Naive thymus-derived CD8-positive, alpha-beta T cell (primary cell): ENCODE results near the gene CACNA1D. TPM values are rescaled to one million over a fixed set of nuclear protein-coding genes. Genes with fewer than 3 reads are reported as not detected.

Experiments used
- ATAC-seq, 2 donors: fragments of 150-1000 bp; cut with Tn5 transposase in 1 of 2; sonication (Bioruptor Pico), chemical (Tn5 transposase) in 1 of 2; 1 replicate in 1 of 2; 2 replicates in 1 of 2; pipeline ENCODE4 v1.10.0; 2021; ENCODE audit warnings: mild to moderate bottlenecking in 2 of 2, moderate library complexity in 2 of 2
- POLR2A ChIA-PET: fragments of 350-600 bp; sonication (Branson Sonifier 250); formaldehyde crosslinking; loops from one replicate; lab custom pipeline; 2021; ENCODE audit warnings: antibody characterized with exemption; lab: Charles Lee
- DNase-seq, 10 donors: peaks; one replicate each; pipeline versions ENCODE4 v3.0.0 to v3.0.0-alpha.2; 2020 to 2022
- H3K27ac Mint-ChIP-seq, 10 donors: one replicate each; pipeline ENCODE4 v1.8.0; 2020 to 2022; ENCODE audit warnings: mild to moderate bottlenecking in 10 of 10, mixed read lengths in 10 of 10, moderate library complexity in 4 of 10, inconsistent platforms in 1 of 10
- H3K27me3 Mint-ChIP-seq, 5 donors: one replicate each; pipeline ENCODE4 v1.8.0; 2021 to 2022; ENCODE audit warnings: mixed read lengths in 5 of 5
- H3K36me3 Mint-ChIP-seq, 3 donors: one replicate each; pipeline ENCODE4 v1.8.0; 2020 to 2022; ENCODE audit warnings: mixed read lengths in 3 of 3, mild to moderate bottlenecking in 2 of 3, inconsistent platforms in 1 of 3
- H3K4me1 Mint-ChIP-seq, 4 donors: one replicate each; pipeline ENCODE4 v1.8.0; 2021 to 2022; ENCODE audit warnings: mixed read lengths in 4 of 4
- H3K4me3 Mint-ChIP-seq, 10 donors: one replicate each; pipeline ENCODE4 v1.8.0; 2020 to 2022; ENCODE audit warnings: mild to moderate bottlenecking in 10 of 10, mixed read lengths in 10 of 10, moderate library complexity in 6 of 10, inconsistent platforms in 1 of 10
- H3K9me3 Mint-ChIP-seq, 9 donors: one replicate each; pipeline ENCODE4 v1.8.0; 2020 to 2022; ENCODE audit warnings: mixed read lengths in 9 of 9, mild to moderate bottlenecking in 3 of 9, inconsistent platforms in 1 of 9, moderate library complexity in 1 of 9
- polyA plus RNA-seq, 3 donors: library from polyadenylated mRNA; unstranded; fragments of 300-500 nt; fragmentation: Illumina TruSeq; gene quantifications; one replicate each; pipeline ENCODE4 v1.2.3, GENCODE V29; 2021
- total RNA-seq, 8 experiments: library from RNA in 2 of 8; stranded (reverse) in 2 of 8; gene quantifications; one replicate each; pipeline ENCODE4 v1.2.3 and lab custom pipeline; 2021 to 2026

CACNA1D gene
- total and polyA plus RNA-seq, 5 experiments from 2014 or later: not detected

DNA sequence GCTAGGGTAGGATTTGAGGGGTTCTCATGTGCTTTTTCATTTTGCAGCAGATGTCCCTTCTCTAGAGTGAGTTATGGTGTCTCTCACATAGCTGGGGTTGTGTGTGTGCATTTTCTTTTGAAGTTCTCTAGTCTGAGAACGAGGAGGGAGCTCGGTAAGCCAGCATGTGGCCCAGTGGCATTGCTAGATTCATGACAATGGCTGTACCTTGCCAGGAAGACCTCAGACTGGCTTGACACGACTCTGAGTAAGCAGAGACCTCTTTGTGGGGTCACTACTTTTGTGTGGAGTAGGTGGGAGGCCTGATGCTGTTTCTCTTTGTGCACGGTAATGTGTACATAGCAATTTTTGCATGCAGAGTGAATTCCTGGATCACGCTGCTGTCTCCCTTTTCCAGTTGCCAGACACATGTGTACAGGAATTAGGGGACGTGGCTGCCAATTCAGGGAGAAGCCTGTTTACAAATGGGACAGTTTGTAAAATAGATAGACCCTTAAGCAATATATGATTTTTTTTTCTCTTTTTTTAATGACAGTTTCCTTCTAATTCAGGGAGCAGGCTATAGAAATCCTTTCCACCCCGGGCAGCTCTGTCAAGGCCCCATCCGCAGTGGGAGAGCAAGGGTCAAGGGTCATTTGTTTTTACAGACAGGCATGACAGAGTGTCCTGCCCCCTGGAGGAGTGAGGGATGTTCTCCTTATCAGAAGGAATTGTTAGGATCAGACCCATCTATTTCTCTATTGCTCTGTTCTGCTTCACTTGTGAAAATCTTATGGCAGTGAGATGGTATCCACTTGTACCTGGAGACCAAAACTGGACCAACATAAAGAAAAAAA, 4.6 kb downstream of the CACNA1D start:
- peak overlapping the region in 1 of 10 donors; percentile 2 for H3K27ac Mint-ChIP-seq
- H3K9me3 Mint-ChIP-seq: no peaks in the 10 kb centered on the region

DNA sequence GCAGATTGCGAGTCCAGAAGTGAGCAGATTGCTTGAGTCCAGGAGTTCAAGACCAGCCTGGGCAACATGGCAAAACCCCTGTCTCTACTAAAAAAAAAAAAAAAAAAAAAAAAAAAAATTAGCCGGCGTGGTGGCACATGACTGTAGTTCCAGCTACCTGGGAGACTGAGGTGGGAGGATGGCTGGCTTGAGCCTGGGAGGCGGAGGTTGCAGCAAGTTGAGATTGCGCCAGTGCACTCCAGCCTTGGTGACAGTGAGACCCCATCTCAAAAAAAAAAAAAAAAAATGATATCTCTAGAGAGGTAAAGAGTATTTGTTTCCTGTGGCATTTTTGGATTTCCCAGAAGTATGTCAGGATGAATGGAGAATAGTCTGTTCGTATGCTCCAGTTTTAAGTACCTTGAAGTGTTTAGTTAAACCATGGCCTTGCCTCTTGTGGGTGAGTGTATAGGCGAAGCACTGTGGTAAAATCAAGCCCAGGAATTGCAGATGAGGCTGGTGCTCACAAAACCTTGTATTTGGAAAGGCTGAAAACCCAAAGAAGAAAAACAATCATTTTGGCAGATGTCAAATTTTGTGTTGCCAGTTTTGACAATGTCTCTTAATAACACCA, 5.9 kb downstream of the CACNA1D start:
- ATAC-seq (no peak), DNase-seq (no peak)
- H3K36me3 Mint-ChIP-seq: no peaks in the 10 kb centered on the region
- no peaks in the 10 kb centered on the region for H3K9me3 Mint-ChIP-seq
- peaks cover 28 to 74% (median 38%) of the 10 kb centered on the region in 5 donors for H3K27me3 Mint-ChIP-seq
- peaks cover 2 to 8% (median 3%) of the 10 kb centered on the region in 4 donors for H3K4me1 Mint-ChIP-seq
- no peak overlapping the region for H3K4me3 Mint-ChIP-seq
- POLR2A ChIA-PET: no interaction called here
- H3K27ac Mint-ChIP-seq: no peak overlapping the region

More for the DNA sequence above, 4.6 kb downstream of the CACNA1D start:
- no peak for ATAC-seq
- POLR2A ChIA-PET: no interaction called here
- DNase-seq: no peak
- Mint-ChIP-seq H3K4me3 (no peak overlapping the region), H3K27me3 (peaks cover 26 to 67% (median 35%) of the 10 kb centered on the region in 5 donors), H3K36me3 (no peaks in the 10 kb centered on the region), H3K4me1 (peaks cover 2 to 8% (median 7%) of the 10 kb centered on the region in 4 donors)

DNA sequence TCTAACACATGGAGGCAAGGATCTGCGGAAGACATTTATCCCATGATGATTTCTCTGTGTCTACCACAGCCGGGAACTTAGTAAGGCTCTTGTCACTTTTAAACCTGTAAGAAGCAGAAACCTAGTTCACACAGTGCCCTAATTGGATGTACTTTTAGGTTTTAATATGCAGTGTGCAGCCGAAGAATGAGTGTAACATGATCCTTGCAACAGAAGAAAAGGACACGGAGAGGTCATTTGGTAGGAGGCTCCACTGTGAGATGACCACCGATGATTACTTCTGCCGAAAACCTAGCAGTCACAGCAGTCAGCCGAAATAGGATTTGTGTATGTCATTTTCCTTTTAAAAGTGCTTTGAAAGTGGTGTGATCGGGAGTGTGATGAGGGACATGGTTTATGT, 6.8 kb downstream of the CACNA1D start:
- H3K27ac Mint-ChIP-seq: no peak overlapping the region
- ATAC-seq (no peak), DNase-seq (no peak)
- no peaks in the 10 kb centered on the region for H3K9me3 Mint-ChIP-seq
- peaks cover 30 to 74% (median 42%) of the 10 kb centered on the region in 5 donors for H3K27me3 Mint-ChIP-seq
- peaks cover 0 to 2% (median 0%) of the 10 kb centered on the region in 4 donors for H3K4me1 Mint-ChIP-seq
- H3K36me3 Mint-ChIP-seq: no peaks in the 10 kb centered on the region
- no peak overlapping the region for H3K4me3 Mint-ChIP-seq
- POLR2A ChIA-PET: no interaction called here

DNA sequence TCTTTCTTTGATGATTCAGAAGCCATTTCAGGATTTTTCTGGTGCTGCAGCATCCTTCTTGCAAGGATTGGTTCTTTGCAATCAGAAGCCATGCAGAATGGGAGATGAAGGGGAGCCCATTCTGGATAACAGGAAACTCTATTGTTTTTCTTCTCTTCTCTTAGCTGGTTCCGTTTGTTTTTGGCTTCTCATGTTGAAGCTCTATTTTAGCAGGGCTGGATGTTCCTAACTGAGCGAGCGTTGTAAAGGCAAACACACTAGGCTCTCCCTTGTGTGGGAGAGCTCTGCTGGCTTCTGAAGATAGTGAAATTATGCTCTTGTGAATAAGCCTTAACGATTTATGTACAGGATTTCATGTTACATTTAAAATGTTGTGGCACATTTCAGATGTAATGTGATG, 8.3 kb downstream of the CACNA1D start:
- no peaks in the 10 kb centered on the region for H3K9me3 Mint-ChIP-seq
- H3K27me3 Mint-ChIP-seq: peaks cover 16 to 72% (median 30%) of the 10 kb centered on the region in 5 donors
- DNase-seq (no peak), ATAC-seq (no peak)
- H3K4me3 Mint-ChIP-seq: no peak overlapping the region
- no peaks in the 10 kb centered on the region for H3K36me3 Mint-ChIP-seq
- no peaks in the 10 kb centered on the region for H3K4me1 Mint-ChIP-seq
- no peak overlapping the region for H3K27ac Mint-ChIP-seq
- POLR2A ChIA-PET: no interaction called here

DNA sequence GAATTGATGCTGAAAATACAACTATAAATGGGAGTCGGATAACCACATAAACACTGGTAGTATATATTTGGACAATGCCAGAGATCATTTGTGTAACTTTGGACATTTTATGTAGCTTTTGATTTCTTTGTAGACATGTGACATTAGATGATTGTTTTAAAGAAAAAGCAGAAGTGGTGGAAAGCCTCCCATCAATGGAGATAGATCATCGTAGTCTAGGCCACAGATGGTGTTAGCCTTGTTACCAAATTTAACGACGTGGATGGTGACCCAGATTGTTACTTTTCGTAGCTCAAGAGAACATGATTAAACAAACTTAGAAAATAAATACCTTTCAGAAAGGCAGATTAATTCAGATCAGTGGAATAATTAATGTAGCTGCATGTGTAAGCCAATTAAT, 8.8 kb downstream of the CACNA1D start:
- DNase-seq: no peak
- H3K27me3 Mint-ChIP-seq: peaks cover 15 to 71% (median 31%) of the 10 kb centered on the region in 5 donors
- POLR2A ChIA-PET: no interaction called here
- no peaks in the 10 kb centered on the region for H3K36me3 Mint-ChIP-seq
- ATAC-seq: no peak
- no peak overlapping the region for H3K4me3 Mint-ChIP-seq
- H3K4me1 Mint-ChIP-seq: no peaks in the 10 kb centered on the region
- no peaks in the 10 kb centered on the region for H3K9me3 Mint-ChIP-seq
- no peak overlapping the region for H3K27ac Mint-ChIP-seq

DNA sequence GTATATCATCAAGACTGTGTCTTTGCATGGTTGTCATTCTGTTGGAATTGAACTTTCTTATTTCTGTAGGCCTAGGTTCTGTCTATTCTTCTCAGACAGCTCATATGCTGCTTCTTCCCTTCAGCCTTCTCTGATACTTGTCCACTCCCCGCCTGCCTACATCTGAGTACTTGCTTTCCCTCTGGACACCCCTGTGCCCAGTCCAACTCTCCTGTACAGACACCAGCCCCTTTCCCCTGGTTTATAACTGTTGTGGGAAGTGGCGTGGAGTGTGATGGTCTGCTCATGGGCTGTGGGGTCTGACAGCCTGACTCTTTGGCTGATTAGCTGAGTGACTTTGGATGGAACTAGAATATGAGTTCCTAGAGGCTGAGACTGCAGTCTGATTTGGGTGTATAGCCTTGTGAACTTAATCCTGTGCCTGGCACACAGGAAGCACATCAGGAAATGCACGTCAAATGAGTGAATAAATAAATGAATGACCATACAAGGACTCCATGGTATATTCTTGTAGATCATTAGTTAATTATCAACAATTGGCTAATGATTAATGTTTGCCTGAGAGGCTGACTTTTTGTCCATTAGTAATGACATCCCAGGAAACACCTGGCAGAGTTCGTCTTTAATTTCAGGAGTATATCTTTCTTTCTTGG, 11.8 kb downstream of the CACNA1D start:
- H3K9me3 Mint-ChIP-seq: no peaks in the 10 kb centered on the region
- no peaks in the 10 kb centered on the region for H3K36me3 Mint-ChIP-seq
- H3K4me3 Mint-ChIP-seq: no peak overlapping the region
- no peaks in the 10 kb centered on the region for H3K4me1 Mint-ChIP-seq
- POLR2A ChIA-PET: no interaction called here
- DNase-seq (no peak), ATAC-seq (no peak)
- peaks cover 17 to 82% (median 35%) of the 10 kb centered on the region in 5 donors for H3K27me3 Mint-ChIP-seq
- H3K27ac Mint-ChIP-seq: no peak overlapping the region

DNA sequence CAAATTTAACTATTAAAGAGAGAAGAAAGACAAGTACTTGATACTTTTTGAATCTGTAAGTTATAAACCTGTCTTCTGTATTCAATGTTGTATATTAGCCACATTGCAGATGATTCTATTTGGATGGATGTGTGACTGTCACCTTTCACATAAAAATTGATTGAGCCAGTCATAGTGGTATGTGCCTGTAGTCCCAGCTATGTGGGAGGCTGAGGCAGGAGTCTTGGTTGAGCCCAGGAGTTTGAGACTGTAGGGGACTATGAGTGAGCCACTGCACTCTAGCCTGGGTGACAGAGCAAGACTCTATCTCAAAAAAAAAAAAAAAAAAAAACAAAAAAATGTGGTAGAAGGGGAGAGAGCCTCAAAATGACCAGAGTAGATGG, 12.3 kb downstream of the CACNA1D start:
- H3K36me3 Mint-ChIP-seq: no peaks in the 10 kb centered on the region
- peaks cover 17 to 84% (median 35%) of the 10 kb centered on the region in 5 donors for H3K27me3 Mint-ChIP-seq
- no peak overlapping the region for H3K27ac Mint-ChIP-seq
- DNase-seq: no peak
- H3K4me3 Mint-ChIP-seq: no peak overlapping the region
- POLR2A ChIA-PET: no interaction called here
- no peaks in the 10 kb centered on the region for H3K4me1 Mint-ChIP-seq
- H3K9me3 Mint-ChIP-seq: no peaks in the 10 kb centered on the region
- ATAC-seq: no peak

DNA sequence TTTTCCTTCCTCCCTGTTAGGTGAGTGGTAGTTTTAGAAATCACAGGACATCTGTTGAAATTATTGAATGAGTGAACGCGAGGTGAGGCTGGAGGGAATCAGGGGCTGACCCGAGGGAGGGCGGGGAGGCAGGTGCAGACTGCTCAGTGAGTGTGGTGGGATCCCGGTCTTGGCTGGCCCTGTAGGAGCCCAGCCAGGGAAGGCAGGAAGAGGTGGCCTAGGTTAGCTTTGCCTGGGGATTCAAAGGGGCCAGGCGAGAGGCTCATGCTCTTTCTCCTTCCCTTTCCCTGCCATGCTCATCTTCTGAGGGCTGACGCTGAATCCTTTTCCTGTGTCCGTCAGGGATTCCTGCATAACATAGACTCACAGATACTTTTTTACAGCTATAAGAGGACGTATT, 15.1 kb downstream of the CACNA1D start:
- Mint-ChIP-seq H3K4me3 (no peak overlapping the region), H3K36me3 (no peaks in the 10 kb centered on the region), H3K27ac (no peak overlapping the region), H3K4me1 (no peaks in the 10 kb centered on the region), H3K27me3 (peaks cover 11 to 77% (median 31%) of the 10 kb centered on the region in 5 donors), H3K9me3 (no peaks in the 10 kb centered on the region)
- POLR2A ChIA-PET: no interaction called here
- DNase-seq: no peak
- ATAC-seq: no peak

DNA sequence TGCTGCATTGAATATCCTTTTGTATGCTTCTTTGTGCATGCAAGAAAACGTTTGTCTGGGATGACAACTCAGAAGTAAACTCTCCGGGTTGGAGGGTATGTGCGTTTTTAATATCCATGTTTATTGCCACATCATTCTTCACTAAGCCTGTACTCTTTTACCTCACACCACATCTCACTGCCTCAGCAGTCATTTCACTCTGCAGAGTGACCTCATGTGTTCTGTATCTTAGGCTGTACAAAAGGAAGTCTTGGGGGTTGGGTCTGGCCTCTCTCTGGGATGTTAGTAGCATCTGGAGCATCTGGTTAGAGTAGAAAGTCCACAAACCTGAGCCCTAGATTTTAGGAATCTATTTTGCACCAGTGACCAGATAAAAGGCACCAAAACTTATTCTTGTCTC, 16.1 kb downstream of the CACNA1D start:
- H3K4me3 Mint-ChIP-seq: no peak overlapping the region
- POLR2A ChIA-PET: no interaction called here
- no peaks in the 10 kb centered on the region for H3K9me3 Mint-ChIP-seq
- ATAC-seq (no peak), DNase-seq (no peak)
- H3K36me3 Mint-ChIP-seq: no peaks in the 10 kb centered on the region
- H3K4me1 Mint-ChIP-seq: no peaks in the 10 kb centered on the region
- no peak overlapping the region for H3K27ac Mint-ChIP-seq
- H3K27me3 Mint-ChIP-seq: peaks cover 8 to 67% (median 31%) of the 10 kb centered on the region in 5 donors

DNA sequence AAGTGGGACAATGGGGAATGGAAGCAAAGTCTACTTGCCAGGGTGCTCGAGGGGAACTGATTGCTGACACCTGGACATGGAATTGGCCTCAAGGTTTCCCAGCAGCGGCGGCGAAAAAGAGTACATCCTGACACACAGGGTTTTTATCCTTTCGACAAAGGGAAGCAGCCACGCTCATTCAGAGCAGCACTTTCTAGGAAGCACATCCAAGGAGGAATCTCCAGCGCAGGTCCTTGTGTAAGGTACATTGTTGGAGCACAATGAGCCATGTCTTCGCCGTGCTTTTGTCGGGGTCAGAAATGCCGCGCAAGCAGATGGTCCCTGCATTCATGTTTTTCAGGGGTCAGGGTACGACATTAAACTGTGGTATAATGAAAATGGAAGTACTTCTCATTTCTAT, 16.8 kb downstream of the CACNA1D start:
- Mint-ChIP-seq H3K36me3 (no peaks in the 10 kb centered on the region), H3K4me3 (no peak overlapping the region), H3K27ac (no peak overlapping the region), H3K27me3 (peaks cover 6 to 60% (median 27%) of the 10 kb centered on the region in 5 donors), H3K4me1 (no peaks in the 10 kb centered on the region), H3K9me3 (no peaks in the 10 kb centered on the region)
- DNase-seq (no peak), ATAC-seq (no peak)
- POLR2A ChIA-PET: no interaction called here

DNA sequence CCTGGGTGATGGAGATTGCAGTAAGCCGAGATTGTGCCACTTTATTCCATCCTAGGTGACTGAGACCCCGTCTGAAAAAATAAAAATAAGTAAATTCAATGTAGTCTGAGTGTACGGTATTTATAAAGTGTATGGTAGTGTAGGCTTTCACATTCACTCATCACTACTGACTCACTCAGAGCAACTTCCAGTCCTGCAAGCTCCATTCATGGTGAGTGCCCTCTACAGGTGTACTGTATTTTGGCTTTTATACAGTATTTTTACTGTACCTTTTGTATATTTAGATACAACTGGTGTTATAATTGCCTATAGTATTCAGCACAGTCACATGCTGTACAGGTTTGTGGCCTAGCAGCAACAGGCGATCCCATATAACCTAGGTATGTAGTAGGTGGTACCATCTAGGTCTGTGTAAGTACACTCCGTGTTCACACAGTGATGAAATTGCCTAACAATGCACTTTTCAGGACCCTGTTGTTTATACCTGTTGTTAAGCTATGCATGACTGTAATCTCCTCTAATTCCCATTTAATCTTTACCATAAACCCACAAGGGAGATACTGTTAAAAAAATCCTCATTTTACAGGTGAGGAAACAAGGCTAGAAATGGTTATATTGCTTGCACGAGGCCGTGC, 19.3 kb downstream of the CACNA1D start:
- Mint-ChIP-seq H3K36me3 (no peaks in the 10 kb centered on the region), H3K4me1 (no peaks in the 10 kb centered on the region), H3K9me3 (no peaks in the 10 kb centered on the region), H3K4me3 (no peak overlapping the region), H3K27me3 (peaks cover 4 to 39% (median 17%) of the 10 kb centered on the region in 5 donors), H3K27ac (peak overlapping the region in 1 of 10 donors; percentile 49)
- POLR2A ChIA-PET: no interaction called here
- no peak for DNase-seq
- no peak for ATAC-seq

DNA sequence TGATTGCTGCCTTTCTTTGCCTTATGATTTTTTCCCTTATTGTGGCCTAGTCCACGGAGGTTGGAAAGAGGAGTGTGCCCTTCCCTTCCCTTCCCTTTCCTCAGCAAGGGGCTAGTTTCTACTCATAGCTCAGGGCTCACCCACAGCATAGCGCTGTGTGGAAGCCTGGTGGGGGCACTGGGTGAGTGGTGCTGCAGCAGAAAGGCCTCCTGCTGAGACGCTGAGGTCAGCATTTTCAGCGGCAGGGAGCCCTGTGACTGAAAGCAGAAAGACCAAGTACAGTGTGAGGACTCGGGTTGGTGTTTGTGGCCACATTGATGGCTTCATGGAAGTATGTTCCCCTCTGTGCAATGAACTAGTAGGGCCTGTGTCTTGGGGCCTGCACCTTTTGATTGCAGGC, 21.9 kb downstream of the CACNA1D start:
- Mint-ChIP-seq H3K4me3 (no peak overlapping the region), H3K4me1 (no peaks in the 10 kb centered on the region), H3K27me3 (peaks cover 0 to 21% (median 5%) of the 10 kb centered on the region in 5 donors), H3K27ac (no peak overlapping the region), H3K36me3 (no peaks in the 10 kb centered on the region), H3K9me3 (no peaks in the 10 kb centered on the region)
- ATAC-seq: no peak
- POLR2A ChIA-PET: no interaction called here
- no peak for DNase-seq
